C4-2B (cell line): Measurements from ENCODE around the gene CTDSP2.

Experiments used
- CTCF ChIP-seq: fragments of 450-650 bp; conservative IDR thresholded peaks from 2 replicates; pipeline ENCODE4 v1.5.1; 2017; ENCODE audit warnings: mild to moderate bottlenecking
- ZFX ChIP-seq: fragments of 450-650 bp; IDR thresholded peaks from 2 replicates; pipeline ENCODE4 v1.6.1; 2017

GRCh38 chr12:57846285-57846576 lies 298 bp downstream of the CTDSP2 start:
- no peak for TF ChIP-seq CTCF
- no peak for TF ChIP-seq ZFX
